HG02973 (cell line): ENCODE data around the gene TMEM119.
"Not testable (repeated sequence)": the region's sequence is repeated elsewhere in the genome, so short reads cannot be mapped to it uniquely, and the experiment has no call there.

Experiments used
- ATAC-seq: cut with Tn5 transposase; IDR thresholded peaks from one replicate; pipeline ENCODE4 v1.9.1; 2021; ENCODE audit warnings: moderate library complexity; ENCODE audit not compliant: unreplicated experiment

Gene TMEM119

GRCh38 chr12:108602976-108603704 lies 5.3 kb upstream of the TMEM119 start:
- no peak for ATAC-seq

GRCh38 chr12:108602209-108602705 lies 4.4 kb upstream of the TMEM119 start:
- ATAC-seq: no peak

DNA sequence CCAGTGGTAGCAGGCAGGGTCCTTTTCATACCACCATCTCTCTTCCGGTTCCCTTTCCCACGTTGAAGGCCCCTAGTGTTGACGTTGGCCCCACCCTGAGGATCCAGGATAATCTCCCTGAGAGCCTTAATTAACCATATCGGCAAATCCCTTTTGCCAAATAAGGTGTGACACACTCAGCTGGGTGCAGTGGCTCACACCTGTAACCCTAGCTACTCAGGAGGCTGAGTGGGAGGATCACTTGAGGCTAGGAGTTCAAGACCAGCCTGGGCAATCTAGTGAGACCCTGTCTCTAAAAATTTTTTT lies 2.8 kb upstream of the TMEM119 start:
- ATAC-seq: no peak

DNA sequence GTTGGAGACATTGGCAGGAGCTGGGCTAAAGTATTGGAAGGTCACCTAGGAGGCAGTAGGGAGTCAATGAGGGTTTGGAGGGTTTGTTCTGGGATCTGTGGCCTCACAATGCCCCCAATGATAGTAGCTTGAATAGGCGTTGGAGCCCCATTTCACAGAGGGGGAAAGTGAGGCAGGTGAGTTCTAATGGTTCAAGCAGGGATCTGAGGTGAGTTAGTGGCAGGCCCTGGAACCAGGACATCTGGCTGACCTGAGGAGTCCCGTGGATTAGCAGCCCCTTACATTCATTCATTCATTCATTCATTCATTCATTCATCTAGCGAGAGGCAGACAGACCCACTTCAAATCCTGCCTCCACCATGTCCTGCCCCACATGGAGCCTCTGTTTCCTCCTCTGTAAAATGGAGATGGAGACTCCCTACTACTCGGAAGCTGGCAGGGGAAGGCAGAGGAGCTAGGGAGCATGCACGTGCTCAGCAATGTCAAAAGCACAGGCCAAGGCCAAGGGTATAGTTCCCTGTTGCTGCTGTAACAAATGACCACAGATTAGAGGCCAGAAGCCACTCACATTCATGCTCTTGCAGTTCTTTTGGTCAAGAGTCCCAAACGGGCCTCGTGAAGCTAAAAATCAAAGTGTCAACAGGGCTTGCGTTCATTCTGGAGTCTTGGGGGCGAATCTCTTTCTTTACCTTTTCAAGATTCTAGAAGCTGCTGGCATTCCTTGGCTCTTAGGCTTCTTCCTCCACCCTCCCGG lies 2.2 kb upstream of the TMEM119 start:
- ATAC-seq: no peak

DNA sequence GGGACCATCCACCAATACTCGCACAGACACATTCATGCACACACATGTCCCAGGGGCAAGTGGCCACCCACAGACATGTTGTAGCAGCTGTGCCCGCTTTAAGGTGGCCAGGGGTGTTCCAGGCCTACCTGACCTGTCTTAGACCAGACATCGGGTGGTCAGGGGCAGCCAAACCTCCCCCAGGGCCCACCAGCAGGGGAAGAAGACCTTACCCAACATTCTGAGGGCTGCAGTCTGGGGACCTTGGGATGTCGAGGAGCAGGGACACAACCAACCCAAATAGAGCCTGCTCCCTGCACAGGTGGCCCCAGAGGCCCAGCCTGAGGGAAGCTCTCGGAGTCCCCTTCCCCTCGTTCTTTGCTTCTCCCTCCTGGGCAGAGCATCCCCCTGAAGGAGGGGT lies 1.7 kb upstream of the TMEM119 start:
- ATAC-seq: no peak

GRCh38 chr12:108598553-108599250 lies 818 bp upstream of the TMEM119 start:
- ATAC-seq: no peak

- ATAC-seq: no peak
Observed at GRCh38 chr12:108596854-108597558, 878 bp downstream of the TMEM119 start.

DNA sequence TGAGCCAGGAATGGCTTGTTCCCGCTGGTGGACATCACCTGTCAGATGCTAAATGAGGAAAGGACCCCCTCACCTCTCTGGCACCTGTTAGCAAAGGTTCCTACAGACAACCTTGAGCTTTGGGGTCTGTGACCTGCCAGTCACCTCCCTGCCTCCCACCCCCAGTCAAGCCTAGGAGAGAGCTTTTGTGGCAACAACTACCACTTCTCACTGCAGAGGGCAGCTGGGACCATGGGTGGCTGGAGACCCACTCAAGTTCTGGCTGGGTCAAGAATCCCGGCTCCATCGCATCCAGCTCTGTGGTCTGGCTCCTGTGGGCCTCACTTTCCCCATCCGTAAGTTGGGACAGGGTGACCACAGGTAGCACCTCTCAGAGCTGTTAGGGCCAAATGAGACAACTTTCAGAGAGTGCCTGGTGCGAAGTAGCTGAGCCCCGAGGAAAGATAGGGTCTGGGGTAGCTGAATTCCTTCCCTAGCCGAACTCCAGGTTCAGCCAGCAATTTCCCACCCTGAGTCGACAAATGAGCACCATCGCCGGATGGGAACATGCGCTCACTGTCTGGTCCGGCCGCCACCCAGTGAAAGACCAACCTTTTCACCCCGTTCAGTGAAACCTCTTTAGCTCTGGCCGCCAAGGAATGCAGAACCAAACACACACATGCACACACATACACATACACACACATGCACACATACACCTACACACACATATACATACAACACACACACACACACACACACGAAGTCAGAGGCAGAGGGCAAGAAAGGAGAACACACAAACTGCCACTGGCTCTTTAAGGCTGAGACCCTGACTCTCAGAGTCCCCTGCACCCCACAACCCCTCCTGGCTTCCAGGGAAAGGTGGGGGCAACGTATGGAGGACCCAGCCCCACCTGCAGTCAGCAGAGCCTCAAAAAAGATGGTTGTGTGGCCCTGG lies 1.9 kb downstream of the TMEM119 start:
- no peak for ATAC-seq

DNA sequence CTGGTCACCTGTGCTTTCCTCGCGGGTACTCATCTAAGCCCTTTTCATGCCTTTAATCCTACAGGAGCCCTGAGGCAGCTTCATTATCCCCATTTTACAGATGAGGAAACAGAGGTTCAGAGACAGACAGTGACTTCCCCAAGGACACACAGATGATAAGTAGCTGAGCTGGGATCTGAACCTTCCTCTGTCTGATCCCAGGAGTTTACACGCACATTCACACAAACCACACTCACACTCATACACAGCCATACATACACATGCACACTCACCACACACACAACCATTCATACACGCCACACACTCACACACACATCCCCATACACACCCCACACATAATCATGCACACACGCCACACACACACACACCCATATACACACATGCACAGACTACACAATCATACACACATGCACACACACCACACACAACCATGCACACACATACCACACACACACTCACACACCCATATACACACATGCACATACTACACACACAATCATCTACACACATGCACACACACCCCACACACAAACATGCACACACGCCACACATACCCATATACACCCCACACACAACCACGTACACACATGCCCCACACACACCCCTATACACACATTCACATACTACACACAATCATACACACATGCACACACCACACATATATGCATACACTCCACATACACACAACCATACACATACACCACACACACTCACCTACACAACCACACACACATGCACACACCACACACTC lies 2.7 kb downstream of the TMEM119 start:
- no peak for ATAC-seq

GRCh38 chr12:108594323-108594903 lies 3.5 kb downstream of the TMEM119 start:
- no peak for ATAC-seq

- no peak for ATAC-seq
Observed at GRCh38 chr12:108592033-108592909, 5.6 kb downstream of the TMEM119 start.

DNA sequence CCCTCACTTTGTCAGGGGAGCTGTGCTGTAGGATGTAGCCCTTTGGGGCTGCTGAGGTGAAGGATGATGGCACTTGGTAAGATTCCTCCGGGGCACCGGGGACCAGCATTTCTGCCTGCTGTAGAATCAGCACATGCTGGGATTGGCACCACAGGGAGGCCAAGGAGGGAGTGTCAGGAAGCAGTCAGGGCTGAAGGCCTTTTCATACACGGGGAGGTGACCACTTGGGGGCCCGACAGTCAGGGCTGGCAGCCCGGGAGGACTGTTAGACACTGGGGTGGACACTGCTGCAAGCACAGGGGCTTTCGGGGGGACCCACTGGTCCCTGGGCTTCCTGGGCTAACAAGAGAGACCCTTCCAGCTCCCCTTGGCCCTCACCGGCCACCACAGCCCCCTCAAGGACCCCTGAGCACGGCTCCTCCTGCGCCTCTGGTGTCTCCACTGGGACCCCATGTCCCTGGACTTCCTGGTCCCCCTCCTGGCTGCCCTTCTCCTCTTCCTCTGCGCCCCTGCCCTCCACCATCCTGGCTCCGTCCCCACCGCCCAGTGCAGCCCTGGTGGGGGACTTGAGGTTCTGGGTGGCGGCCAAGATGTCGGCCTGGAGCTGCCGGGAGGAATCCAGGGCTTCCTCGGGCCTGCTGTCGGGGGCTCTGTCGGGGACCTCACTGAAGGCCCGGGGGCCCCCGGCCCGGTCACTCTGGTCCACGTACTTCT lies 6.5 kb downstream of the TMEM119 start:
- ATAC-seq: no peak

- not testable (repeated sequence) for ATAC-seq
Observed at GRCh38 chr12:108590463-108590862, 7.4 kb downstream of the TMEM119 start.

DNA sequence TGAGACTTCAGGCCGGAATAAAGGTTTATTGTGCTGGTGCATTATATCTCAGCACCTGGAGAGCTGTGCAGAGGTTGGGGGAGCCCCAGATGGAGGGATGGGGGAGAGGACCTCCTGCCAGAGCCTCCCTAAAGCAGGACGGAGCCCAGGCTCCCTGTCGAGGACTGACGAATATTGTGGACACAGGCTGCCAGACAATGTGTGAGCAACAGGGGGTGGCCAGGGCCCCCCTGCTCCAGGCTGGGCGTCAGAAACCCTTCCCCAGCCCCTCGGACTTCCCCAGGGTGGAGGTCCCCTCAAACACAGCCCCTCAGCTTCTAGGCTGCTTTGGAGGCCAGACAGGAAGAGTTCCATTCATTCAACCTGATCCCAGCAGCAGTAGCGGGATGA lies 8.0 kb downstream of the TMEM119 start:
- no peak for ATAC-seq

GRCh38 chr12:108589028-108589839 lies 8.7 kb downstream of the TMEM119 start:
- ATAC-seq: no peak

GRCh38 chr12:108587826-108588225 lies 10.1 kb downstream of the TMEM119 start:
- no peak for ATAC-seq

GRCh38 chr12:108586306-108586705 lies 11.6 kb downstream of the TMEM119 start:
- no peak for ATAC-seq
